Inflammatory macrophage treated with lipopolysaccharide for 1 hour (primary cell): ENCODE results near the gene SYT5.
A peak's percentile ranks its signal among the peaks of the same experiment; 100 is the strongest.
"Not testable (repeated sequence)": the region's sequence is repeated elsewhere in the genome, so short reads cannot be mapped to it uniquely, and the experiment has no call there.

Experiments used
- DNase-seq, 2 donors: peaks; one replicate each; pipeline ENCODE4 v3.0.0-alpha.2; 2020 to 2022

The SYT5 gene

DNA sequence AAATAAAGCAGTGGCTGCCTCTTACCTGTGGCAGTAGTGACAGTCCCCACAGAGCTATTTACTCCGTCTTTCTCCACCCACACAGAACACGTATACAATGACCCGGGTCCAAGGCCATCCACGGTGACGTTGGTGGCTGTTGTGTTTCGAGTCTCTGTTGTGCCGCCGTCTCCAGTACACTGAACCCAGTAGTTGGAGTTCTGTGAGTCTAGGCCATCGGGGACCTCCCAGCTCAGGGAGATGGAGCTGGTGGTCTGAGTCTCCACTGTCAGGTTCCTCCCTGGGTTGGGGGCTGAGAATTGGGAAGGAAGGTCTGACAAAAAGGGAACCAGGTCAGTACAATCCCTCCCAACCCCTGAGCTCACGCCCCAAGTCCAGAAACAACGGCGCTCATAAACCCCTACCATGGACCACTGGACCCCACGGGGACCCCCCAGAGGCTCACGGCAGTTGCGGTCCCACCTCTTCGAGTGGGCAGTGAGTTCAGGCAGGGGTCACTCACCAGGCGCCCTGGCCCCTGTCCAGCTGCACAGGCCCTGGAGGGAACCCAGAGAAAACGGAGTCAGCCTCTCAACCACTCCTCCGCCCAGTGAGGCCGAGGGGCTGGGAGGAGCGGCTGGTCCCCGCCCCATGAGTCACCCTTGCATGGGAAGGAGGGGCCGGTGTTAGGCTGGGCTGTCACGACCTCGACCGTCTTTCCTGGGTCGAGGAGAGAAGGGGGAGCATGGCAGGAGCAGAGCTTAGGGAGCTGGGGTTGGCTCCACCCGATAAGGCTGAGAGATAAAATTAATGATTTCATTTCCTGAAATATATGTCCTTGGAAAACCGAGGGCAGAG, 26.8 kb upstream of the SYT5 start:
- peak; percentile 64 to 79 for DNase-seq

DNA sequence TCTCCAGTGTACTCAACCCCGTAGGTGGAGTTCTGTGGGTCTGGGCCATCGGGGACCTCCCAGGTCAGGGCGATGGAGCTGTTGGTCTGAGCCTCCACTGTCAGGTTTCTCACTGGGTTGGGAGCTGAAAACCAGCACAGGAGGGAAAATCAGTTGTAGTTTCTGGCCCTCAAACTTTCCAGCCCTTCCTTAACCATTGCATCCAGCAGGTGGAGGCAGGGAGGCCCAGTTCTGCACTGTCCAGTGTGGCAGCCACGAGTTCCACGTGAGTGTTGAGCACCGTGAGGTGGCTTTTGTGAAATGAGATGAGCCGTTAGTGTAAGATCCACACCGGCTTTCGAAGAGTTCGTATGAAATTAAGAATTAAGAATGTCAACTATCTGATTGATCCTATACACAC, 22.1 kb upstream of the SYT5 start:
- not testable (repeated sequence) for DNase-seq

DNA sequence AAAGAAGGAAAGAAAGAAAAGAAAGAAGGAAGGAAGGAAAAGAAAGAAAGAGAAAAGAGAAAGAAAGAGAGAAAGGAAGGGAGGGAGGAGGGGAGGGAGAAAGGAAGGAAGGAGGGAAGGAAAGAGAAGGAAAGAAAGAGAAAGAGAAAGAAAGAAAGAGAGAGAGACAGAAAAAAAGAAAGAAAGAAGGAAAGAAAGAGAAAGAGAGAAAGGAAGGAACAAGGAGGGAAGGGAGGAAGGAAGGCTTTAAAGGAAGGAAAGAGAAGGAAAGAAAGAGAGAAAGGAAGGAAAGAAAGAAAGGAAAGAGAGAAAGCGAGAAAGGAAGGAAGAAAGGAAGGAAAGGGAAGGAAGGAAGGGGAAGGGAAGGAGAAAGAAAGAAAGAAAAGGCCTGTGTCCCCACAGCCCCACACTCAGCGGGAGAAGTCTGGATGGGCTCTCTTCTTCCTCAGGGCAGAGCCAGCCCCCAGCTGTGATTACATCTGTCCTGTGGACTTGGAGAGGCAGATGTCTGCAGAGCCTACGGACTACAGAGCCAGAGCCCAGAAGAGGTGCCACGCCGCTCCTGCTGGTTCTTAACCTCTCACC, 19.6 kb upstream of the SYT5 start:
- DNase-seq, result no peak

DNA sequence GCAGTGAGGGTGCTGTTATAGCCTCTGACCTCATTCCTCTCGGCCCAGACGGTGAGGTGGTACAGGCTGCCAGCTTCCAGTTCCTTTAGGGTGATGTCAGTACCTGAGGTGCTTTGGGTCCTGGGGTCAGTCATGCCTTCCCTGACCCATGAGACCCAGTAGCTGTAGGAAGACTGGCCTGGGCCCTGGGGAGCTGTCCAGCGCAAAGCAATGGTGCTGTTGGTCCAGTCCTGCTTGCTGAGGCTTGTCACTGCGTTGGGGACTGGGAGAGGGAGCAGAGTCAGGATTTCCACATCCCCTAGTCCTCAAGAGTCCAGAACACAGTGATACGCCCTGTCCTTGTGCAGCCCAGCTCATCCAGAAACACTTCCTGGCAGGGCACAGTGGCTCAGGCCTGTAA, 18.6 kb upstream of the SYT5 start:
- no peak for DNase-seq

DNA sequence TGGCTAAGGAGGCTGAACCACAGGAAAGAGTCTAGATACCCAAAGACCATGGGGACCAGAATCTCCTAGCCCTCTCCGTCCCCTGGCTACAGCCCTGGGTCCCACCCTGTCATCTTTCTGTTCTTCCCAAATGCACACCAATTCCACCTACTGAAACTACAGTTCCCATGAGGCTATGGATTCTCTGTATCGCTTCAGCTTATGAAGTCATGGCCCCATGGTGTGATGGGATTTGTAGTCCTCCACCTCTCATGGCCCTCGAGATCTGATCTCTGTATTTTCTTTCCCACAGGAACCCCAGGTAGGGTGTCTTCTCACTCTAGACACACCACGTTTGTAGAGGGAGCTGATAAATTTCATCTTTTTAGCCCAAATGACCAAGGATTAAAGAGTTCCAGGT, 17.4 kb upstream of the SYT5 start:
- peak in 1 of 2 donors; percentile 41 for DNase-seq

DNA sequence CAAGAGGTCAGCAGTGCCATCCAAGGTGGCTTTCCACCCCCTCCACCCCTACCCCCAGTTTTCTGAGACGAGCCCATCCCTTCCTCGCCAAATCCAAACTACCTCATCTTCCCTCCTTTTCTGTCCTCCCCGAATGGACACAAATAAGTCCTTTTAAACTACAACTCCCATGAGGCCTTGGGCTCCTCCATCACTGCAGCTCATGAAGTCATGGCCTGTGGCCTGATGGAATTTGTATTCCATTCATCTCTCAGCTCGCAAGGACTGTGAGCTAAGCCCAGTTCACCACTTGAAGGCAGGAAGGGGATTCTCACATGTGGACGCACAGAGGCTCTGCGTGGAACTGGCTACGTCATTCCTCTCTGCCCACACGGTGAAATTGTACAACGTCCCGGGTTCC, 16.7 kb upstream of the SYT5 start:
- DNase-seq, result no peak

DNA sequence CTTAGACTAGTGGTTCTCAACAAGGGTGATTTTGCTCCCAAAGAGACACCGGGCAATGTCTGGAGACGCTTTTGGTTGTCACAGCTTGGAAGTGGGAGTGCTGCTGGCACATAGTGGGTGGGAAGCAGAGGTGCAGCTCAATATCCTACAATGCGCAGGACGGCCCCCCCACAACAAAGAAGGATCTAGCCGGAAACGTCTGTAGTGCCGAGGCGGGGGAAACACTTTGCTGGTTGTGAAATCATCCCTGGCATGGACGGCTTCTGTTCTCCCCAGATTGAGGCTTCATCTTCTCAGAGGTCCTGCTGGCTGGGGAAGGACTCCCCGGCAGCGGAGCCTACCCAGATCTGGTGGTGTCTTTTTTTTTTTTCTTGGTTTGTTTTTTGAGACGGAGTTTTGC, 13.4 kb upstream of the SYT5 start:
- DNase-seq, result peak; percentile 14 to 42

DNA sequence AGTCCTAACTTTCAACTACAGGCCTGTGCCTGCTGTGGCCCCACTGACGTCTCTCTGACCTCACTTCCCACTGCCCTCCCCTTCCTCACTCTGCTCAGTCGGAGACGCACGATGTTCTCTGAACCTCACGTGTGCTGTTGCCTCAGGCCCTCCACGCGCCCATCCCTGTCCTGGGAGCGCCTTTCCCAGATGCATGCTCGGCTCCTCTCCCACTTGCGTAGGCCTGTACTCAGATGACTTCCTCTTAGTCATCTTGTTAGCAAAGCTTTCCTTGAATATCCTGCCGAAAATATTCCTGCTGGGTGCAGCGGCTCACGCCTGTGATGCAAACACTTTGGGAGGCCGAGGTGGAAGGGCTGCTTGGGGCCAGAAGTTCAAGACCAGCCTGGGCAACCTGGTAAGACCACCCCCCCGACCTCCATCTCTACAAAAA, 9.3 kb upstream of the SYT5 start:
- peak in 1 of 2 donors; percentile 79 for DNase-seq

DNA sequence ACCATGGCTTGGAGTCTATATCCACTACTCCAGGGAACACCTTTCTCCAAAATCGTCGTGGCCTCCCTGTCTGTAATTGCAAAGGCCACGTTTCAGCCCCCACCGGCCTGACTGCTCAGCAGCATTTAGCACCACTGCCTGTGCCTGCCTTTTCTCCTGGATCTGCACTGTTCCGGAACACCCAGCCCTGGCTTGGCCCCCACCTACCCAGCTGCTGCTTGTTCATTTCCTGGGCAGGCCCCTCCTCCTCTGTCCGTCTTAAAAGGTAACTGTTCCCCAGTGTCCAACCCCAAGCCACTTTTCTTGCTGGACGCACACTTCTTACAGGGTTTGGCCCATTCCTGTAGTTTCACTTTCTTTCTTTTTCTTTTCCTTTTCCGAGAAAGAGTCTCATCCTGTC, 8.5 kb upstream of the SYT5 start:
- DNase-seq, result no peak

DNA sequence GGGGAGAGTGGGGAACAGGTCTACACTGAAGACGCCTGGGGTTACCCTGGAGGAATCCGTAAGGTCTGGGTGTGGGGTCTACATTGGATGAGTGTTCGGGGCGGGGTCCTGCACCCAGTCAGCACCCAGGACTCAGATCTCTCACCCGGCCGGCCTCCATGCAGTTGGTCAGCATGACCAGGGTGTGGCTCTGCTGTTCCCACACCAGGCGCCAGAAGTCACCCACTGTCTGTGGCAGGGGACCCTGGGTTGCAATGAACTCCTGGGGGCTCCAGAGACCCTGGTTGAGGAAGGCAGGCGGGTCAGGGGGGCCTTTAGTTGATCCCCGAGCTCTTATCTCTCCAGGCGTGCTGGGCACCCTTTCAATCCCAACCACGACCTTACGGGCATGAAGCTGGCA, 6.0 kb upstream of the SYT5 start:
- no peak for DNase-seq

DNA sequence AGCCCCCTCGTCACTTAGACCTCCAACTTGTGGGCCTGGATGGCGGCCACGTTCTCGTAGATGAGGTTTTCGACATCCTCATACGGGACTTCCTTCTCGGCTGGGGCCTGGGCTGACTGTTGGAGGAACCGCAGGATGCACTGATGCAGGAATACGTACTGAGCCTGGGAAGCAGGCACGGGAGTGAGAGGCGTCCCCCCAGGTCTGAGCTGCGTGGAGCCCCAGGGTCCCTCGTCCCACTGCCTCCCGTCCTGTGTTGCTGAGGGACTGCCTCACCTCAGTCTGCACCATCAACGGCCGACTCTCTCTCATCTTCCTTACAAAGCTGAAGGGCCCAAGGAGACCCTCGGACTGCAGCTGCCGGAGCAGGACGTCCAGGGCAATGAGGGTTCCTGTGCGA, 1.7 kb upstream of the SYT5 start:
- DNase-seq, result no peak

DNA sequence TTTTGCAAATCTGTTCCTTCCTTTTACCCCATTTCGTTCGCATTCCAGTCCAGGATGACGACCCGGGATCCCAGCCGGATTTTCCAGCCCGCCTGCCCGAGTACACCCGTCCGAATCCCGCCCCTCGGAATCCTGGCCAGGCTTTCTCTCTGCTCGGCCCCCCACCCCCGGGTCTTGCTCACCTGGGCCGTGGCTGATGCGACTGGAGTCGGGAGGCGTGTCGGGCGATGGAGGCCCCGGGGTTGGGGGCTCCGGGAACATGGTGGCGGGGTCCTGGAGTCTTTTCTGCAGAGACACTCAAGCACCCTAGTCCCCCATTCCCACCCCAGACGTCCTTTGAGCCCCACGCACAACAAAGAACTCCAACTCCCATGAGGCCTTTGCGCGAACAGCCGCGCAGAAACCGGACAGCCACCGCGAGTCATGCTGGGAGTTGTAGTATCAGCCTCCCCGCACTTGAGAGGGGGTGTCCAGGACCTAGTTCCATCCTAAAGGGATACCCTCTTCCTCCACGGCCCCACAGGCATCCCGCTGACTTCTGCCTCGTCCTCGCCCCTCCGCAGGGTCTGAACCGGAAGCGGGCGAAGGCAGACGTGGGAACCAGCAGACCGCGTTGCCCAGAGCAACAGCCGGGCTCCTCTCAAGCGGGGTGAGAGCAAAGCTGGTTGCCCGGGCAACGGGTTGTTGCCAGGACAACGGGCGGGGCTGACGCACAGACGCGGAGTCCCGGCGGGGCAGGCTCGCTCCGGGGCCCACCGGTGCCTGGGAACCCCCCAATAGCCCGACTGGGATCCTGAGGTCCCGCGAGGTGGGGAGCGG, 1.1 kb downstream of the SYT5 start:
- peak; percentile 8 to 31 for DNase-seq

DNA sequence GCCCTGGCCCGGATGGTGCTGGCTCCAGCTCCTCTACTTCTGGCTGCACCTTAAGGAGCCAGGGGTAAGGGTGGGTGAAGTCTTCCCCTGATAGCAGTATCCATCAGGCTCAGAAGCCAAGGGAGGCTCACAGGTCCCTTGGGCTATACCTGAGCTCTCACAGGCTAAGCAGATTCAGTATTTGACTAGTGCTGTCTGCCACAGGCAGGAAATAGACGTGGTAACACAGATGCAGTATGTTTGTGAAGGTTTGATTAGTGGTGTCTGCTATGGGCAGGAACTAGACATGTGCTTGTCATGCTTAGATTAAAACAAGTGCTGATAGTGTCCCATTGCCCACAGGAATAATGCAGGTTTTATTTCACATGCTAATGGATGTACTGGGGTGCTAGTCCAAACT, 4.0 kb downstream of the SYT5 start:
- DNase-seq, result no peak

DNA sequence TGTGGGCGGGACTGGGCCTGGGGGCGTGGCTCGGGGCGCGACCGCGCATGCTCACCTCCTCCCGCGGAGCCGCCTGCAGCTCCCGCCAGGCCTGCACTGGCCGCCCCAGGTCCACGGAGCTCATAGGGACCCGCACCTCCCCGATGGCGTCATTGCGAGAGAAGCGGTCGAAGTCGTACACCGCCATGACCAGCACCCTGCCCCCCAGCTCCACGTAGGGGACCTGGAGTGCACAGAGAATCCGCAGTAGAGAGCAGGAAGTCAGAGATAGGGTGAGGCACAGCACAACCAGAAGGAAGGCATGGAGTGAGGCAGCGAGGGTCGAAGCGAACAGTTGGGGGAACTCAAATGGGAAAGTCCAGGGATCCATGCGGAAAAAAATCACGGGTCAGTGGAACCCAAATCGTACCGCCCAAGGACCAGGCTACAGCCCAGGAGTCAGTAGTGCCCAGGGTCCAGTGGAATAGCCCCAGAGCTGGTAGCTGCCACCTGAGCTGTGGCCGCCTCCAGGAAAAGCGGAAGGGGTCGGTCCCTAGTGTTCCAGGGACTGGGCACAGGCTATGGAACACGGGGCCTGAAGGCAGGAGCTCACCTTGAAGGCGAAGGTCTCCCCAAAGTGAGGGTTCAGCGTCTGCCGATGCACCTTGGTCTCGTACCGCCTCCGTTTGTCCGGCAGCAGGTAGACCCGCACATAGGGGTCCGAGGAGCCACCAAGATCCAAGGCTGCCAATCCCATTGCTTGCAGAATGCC, 4.8 kb downstream of the SYT5 start:
- DNase-seq, result no peak

DNA sequence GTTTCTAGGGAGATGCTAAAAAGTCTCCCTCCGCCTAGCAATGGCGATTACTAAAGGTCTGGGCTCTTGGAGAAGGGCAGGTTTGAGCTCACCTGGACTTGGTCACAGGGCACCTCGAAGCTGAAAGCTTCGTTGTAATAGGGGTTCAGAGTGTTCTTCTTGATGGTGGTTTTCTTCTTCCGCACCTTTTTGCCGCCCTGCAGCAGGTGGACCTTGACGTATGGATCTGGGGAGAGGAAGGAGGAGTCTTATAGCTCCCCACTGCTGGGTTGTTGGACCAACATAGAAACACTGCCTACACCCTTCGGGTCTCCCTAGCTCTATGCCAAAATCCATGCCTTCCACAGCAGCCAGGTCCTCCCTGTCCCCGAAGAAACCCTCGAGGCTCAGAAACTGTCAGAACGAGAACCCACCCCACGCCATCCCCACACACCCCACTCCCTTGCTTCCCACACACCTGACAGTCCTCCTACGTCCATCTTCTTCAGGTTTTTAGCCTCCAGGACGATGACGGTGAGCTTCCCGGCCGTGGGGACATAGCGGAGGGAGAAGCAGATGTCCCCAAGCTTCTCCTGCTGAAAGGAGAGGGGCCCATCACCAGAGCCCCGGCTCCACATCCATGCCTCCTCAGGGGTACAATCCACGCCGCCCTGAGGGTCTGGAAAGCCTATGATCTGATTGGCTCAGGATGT, 5.5 kb downstream of the SYT5 start:
- DNase-seq, result no peak

DNA sequence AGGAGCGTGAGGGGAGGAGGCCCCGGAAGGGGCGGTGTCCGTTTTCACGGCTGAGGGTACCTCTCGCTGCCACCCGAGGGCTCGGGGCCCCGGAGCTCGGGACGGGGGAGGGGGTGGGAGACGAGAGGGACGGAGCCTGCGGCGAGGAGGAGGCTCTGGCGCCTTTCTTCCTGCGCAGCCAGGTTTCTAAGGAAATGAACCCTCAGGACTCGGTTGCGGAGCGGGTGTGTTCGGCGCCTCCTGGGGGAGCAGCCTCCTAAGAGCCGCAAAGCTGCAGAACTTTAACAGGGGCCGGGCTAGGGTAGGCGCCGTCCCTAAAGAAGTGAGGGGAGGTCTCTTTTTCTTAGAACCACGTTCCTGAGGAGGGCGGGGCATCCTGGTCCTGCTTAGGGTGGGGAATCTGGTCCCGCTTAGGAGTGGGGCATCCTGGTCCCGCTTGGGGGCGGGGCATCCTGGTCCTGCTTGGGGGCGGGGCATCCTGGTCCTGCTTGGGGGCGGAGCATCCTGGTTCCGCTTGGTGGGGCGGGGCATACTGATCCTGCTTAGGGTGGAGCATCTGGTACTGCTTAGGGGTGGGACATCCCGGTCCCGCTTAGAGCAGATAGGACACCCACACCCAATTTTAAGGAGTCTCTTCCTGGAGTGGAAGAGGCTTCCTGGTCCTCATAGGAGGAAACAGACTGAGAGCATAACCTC, 6.2 kb downstream of the SYT5 start:
- peak in 1 of 2 donors; percentile 34 for DNase-seq

DNA sequence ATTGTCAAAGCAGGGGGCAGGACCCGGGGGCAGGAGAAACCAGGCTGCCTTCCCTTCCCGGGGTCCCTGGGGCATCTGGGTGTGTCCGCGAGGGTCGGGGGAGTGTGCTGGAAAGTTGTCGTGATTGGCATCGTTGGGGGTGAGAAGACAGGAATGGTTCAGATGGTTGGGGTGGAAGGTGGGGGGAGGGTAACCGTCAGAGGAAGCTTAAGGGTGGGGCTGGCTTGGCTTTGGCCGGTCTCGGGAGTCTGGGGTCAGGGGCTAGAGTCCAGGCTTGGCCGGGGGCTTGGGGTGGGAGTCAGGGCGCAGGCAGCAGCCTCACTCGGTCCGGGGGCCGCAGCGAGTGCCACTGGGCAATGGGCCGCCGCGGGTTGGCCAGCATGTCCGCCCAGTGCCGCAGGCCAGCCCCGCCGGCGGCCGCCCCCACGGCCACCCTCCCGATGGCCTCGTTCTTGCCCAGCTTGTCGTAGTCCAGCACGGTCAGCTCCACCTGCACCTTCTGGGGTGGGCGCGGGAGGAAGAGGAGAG, 6.8 kb downstream of the SYT5 start:
- no peak for DNase-seq

DNA sequence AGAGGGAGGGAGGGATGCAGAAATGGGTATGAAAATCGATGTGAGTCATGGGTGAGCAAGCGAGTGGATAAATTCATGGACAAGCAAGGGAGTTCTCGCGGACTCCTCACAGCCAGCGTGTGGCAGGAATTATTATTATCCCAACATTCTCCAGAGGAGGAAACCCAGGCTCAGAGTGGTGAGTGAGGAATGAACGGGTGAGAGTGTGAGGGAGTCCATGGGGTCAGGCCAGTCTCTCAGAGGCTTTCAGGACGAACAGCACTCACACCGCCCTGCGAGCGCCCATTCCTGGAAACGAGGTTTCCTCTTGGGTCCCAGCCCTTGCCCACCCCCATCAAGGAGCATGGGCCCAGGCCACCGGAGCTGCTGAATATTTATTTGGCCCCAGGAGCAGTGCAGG, 7.3 kb downstream of the SYT5 start:
- DNase-seq, result no peak

DNA sequence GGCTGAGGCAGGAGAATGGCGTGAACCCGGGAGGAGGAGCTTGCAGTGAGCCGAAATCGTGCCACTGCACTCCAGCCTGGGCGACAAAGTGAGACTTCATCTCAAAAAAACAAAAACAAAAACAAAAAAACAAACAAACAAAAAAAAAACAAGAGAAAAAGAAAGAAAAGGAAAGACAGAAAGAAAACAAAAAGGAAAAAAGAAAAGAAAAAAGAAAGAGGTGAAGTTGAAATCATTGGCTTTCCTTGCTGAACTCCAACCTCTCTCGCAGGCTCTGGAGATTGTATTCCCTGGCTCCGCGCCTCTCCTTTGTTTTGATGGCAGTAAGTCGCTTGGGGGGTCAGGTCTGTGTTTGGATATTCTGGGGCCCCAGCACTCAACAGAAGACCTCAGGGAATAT, 7.8 kb downstream of the SYT5 start:
- DNase-seq, result not testable (repeated sequence)

DNA sequence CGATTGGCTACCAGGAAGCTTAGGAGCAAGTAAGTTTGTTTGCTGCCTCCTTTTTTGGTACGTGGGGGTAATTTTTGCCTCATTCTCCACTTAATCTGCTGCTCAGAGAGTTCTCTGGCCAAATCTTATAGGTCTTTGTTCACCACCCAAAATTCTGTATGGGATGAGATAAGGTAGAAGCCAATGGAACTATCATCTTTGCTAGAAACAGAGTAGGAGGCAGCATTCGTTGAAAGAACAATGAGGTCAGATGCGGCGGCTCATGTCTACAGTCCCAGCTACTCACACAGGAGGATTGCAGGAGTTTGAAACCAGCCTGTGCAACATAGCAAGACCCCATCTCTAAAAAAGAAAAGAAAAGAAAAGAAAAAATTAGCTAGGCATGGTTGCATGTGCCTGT, 8.6 kb downstream of the SYT5 start:
- DNase-seq, result no peak

DNA sequence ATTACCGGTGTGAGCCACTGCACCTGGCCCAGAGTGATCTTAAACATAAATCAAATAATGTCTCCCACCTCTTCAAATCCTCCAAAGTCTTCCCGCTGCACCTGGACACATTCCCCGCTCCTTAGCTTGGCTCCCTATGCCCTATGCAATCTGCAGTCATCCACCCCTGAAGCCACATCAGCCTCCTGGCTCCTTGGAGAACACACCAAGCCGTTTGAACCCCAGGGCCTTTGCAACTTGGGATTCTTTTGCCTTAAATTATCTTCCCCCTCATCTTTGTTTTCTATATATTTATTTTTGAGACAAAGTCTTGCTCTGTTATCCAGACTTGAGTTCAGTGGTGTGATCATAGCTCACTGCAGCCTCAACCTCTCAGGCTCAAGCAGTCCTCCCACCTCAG, 11.0 kb downstream of the SYT5 start:
- no peak for DNase-seq
